GM18502 (cell line): Measurements from ENCODE around the gene TDRD12.
"Not testable (repeated sequence)": the region's sequence is repeated elsewhere in the genome, so short reads cannot be mapped to it uniquely, and the experiment has no call there.

ENCODE experiments used
- ATAC-seq: cut with Tn5 transposase; IDR thresholded peaks from one replicate; pipeline ENCODE4 v1.9.1; 2021; ENCODE audit warnings: mild to moderate bottlenecking; ENCODE audit not compliant: unreplicated experiment, poor library complexity

The TDRD12 gene

GRCh38 chr19:32828643-32829344 is 109.2 kb downstream of the TDRD12 start:
- ATAC-seq, result no peak

GRCh38 chr19:32829345-32829896 is 109.9 kb downstream of the TDRD12 start:
- ATAC-seq, result no peak

GRCh38 chr19:32830231-32831014 is 110.9 kb downstream of the TDRD12 start:
- no peak for ATAC-seq

GRCh38 chr19:32831611-32832010 is 112.0 kb downstream of the TDRD12 start:
- ATAC-seq, result no peak

GRCh38 chr19:32832094-32832493 is 112.5 kb downstream of the TDRD12 start:
- ATAC-seq, result not testable (repeated sequence)

- ATAC-seq, result not testable (repeated sequence)
Observed at GRCh38 chr19:32832825-32833224, 113.3 kb downstream of the TDRD12 start.

GRCh38 chr19:32833388-32833787 is 113.8 kb downstream of the TDRD12 start:
- not testable (repeated sequence) for ATAC-seq

GRCh38 chr19:32837531-32837930 is 118.0 kb downstream of the TDRD12 start:
- ATAC-seq, result no peak

- ATAC-seq, result no peak
Observed at GRCh38 chr19:32842061-32842460, 122.5 kb downstream of the TDRD12 start.

GRCh38 chr19:32843716-32844245 is 124.2 kb downstream of the TDRD12 start:
- no peak for ATAC-seq

GRCh38 chr19:32848035-32848434 is 128.5 kb downstream of the TDRD12 start:
- ATAC-seq, result not testable (repeated sequence)

GRCh38 chr19:32852216-32852615 is 132.6 kb downstream of the TDRD12 start:
- ATAC-seq, result no peak

GRCh38 chr19:32856818-32857217 is 137.3 kb downstream of the TDRD12 start:
- ATAC-seq, result not testable (repeated sequence)

GRCh38 chr19:32857584-32857983 is 138.0 kb downstream of the TDRD12 start:
- ATAC-seq, result no peak

- ATAC-seq, result no peak
Observed at GRCh38 chr19:32858155-32858554, 138.6 kb downstream of the TDRD12 start.

- no peak for ATAC-seq
Observed at GRCh38 chr19:32858559-32858958, 139.0 kb downstream of the TDRD12 start.

GRCh38 chr19:32859591-32859990 is 140.0 kb downstream of the TDRD12 start:
- ATAC-seq, result no peak

- no peak for ATAC-seq
Observed at GRCh38 chr19:32861596-32861995, 142.0 kb downstream of the TDRD12 start.

GRCh38 chr19:32862173-32862572 is 142.6 kb downstream of the TDRD12 start:
- no peak for ATAC-seq

- no peak for ATAC-seq
Observed at GRCh38 chr19:32862741-32863140, 143.2 kb downstream of the TDRD12 start.

- ATAC-seq, result no peak
Observed at GRCh38 chr19:32863301-32863700, 143.7 kb downstream of the TDRD12 start.
